H1 (cell line): ENCODE measurements around the gene NT5E. TPM values are rescaled to one million over a fixed set of nuclear protein-coding genes. Genes with fewer than 3 reads are reported as not detected.

ENCODE experiments used
- ATF2 ChIP-seq: IDR thresholded peaks from 2 replicates; pipeline ENCODE4 v1.6.1; 2012; ENCODE audit warnings: low read length, inconsistent platforms
- CEBPB ChIP-seq: IDR thresholded peaks from 2 replicates; pipeline ENCODE4 v1.6.1; 2012; ENCODE audit warnings: low read depth, low read length
- JUND ChIP-seq: IDR thresholded peaks from 2 replicates; pipeline ENCODE4 v1.6.1; 2011; ENCODE audit warnings: mild to moderate bottlenecking, improper control_type of control experiment, low read length
- SRF ChIP-seq: IDR thresholded peaks from 2 replicates; pipeline ENCODE4 v1.6.1; 2011; ENCODE audit warnings: mild to moderate bottlenecking, low read depth, low read length, moderate library complexity
- TEAD4 ChIP-seq: IDR thresholded peaks from 2 replicates; pipeline ENCODE4 v1.6.1; 2012; ENCODE audit warnings: low read depth, low read length, inconsistent platforms, mixed read lengths
- YY1 ChIP-seq: IDR thresholded peaks from 2 replicates; pipeline ENCODE4 v1.6.1; 2011; ENCODE audit warnings: low read depth, mild to moderate bottlenecking, low read length
- polyA plus RNA-seq, 7 experiments: library from polyadenylated mRNA; depleted of rRNA in 3 of 7; stranded (reverse) in 5 of 7; unstranded in 2 of 7; fragments of >200 nt in 5 of 7; fragments of 200-250 nt in 2 of 7; gene quantifications; 1 replicate in 5 of 7; 2 replicates in 1 of 7; 4 replicates in 1 of 7; pipeline versions ENCODE4 v1.2.1 to v1.2.3, GENCODE V29; 2011 to 2013; ENCODE audit warnings: missing spikeins in 2 of 7, mixed read lengths in 2 of 7
- total RNA-seq: library from RNA; stranded (reverse); fragmentation: NEBNext Ultra II Directional; extraction: Animal tissue kit (Norgen Biotek cat#: 25700); gene quantifications from 2 replicates; pipeline ENCODE4 v1.2.1, GENCODE V29; 2021
- TF ChIP-seq, protein P1 (sequence below): fragments of 300-600 bp; sonication (generic); IDR thresholded peaks from 2 replicates; pipeline ENCODE4 v1.7.1; 2012; ENCODE audit warnings: low read length, moderate library complexity, mild to moderate bottlenecking, inconsistent platforms; ENCODE audit not compliant: insufficient replicate concordance

NT5E gene
- total and polyA plus RNA-seq, 2 of the 8 experiments (the other 6 are each of a cell fraction or from before 2014, with no cell fraction given) = 0.74 to 1.5 TPM

DNA sequence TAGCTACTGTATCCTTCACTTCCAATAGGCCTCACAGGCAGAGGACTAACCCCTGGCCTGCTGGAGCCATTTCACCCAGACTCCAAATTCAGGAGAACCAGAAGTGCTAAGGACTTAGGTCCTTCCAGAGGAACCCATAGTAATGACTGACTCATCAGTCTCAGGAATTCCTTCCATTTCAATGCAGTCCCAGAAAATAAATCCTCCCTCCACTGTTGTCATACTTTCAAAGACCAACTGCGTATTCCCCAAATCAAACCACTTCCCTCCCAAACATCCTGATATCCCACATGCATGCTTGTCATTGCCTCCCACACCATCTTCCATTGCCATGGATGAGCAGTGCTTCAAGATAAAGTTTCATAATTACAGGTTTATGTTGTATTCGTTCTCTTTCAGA is 31.8 kb upstream of the NT5E start (continued):
- TF ChIP-seq ATF2 (no peak), SRF (no peak), TEAD4 (no peak), YY1 (no peak), CEBPB (no peak), JUND (no peak)
- TF ChIP-seq, protein P1, sequence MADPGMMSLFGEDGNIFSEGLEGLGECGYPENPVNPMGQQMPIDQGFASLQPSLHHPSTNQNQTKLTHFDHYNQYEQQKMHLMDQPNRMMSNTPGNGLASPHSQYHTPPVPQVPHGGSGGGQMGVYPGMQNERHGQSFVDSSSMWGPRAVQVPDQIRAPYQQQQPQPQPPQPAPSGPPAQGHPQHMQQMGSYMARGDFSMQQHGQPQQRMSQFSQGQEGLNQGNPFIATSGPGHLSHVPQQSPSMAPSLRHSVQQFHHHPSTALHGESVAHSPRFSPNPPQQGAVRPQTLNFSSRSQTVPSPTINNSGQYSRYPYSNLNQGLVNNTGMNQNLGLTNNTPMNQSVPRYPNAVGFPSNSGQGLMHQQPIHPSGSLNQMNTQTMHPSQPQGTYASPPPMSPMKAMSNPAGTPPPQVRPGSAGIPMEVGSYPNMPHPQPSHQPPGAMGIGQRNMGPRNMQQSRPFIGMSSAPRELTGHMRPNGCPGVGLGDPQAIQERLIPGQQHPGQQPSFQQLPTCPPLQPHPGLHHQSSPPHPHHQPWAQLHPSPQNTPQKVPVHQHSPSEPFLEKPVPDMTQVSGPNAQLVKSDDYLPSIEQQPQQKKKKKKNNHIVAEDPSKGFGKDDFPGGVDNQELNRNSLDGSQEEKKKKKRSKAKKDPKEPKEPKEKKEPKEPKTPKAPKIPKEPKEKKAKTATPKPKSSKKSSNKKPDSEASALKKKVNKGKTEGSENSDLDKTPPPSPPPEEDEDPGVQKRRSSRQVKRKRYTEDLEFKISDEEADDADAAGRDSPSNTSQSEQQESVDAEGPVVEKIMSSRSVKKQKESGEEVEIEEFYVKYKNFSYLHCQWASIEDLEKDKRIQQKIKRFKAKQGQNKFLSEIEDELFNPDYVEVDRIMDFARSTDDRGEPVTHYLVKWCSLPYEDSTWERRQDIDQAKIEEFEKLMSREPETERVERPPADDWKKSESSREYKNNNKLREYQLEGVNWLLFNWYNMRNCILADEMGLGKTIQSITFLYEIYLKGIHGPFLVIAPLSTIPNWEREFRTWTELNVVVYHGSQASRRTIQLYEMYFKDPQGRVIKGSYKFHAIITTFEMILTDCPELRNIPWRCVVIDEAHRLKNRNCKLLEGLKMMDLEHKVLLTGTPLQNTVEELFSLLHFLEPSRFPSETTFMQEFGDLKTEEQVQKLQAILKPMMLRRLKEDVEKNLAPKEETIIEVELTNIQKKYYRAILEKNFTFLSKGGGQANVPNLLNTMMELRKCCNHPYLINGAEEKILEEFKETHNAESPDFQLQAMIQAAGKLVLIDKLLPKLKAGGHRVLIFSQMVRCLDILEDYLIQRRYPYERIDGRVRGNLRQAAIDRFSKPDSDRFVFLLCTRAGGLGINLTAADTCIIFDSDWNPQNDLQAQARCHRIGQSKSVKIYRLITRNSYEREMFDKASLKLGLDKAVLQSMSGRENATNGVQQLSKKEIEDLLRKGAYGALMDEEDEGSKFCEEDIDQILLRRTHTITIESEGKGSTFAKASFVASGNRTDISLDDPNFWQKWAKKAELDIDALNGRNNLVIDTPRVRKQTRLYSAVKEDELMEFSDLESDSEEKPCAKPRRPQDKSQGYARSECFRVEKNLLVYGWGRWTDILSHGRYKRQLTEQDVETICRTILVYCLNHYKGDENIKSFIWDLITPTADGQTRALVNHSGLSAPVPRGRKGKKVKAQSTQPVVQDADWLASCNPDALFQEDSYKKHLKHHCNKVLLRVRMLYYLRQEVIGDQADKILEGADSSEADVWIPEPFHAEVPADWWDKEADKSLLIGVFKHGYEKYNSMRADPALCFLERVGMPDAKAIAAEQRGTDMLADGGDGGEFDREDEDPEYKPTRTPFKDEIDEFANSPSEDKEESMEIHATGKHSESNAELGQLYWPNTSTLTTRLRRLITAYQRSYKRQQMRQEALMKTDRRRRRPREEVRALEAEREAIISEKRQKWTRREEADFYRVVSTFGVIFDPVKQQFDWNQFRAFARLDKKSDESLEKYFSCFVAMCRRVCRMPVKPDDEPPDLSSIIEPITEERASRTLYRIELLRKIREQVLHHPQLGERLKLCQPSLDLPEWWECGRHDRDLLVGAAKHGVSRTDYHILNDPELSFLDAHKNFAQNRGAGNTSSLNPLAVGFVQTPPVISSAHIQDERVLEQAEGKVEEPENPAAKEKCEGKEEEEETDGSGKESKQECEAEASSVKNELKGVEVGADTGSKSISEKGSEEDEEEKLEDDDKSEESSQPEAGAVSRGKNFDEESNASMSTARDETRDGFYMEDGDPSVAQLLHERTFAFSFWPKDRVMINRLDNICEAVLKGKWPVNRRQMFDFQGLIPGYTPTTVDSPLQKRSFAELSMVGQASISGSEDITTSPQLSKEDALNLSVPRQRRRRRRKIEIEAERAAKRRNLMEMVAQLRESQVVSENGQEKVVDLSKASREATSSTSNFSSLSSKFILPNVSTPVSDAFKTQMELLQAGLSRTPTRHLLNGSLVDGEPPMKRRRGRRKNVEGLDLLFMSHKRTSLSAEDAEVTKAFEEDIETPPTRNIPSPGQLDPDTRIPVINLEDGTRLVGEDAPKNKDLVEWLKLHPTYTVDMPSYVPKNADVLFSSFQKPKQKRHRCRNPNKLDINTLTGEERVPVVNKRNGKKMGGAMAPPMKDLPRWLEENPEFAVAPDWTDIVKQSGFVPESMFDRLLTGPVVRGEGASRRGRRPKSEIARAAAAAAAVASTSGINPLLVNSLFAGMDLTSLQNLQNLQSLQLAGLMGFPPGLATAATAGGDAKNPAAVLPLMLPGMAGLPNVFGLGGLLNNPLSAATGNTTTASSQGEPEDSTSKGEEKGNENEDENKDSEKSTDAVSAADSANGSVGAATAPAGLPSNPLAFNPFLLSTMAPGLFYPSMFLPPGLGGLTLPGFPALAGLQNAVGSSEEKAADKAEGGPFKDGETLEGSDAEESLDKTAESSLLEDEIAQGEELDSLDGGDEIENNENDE = no peak
- TF ChIP-seq, all 59 proteins: peak for 0
